ENCODE measurements around the gene SLC23A1. TPM values are rescaled to one million over a fixed set of nuclear protein-coding genes. Genes with fewer than 3 reads are reported as not detected.
"Not testable (repeated sequence)": the region's sequence is repeated elsewhere in the genome, so short reads cannot be mapped to it uniquely, and the experiment has no call there.

The SLC23A1 gene
- total RNA-seq, 4 donors from 2014 or later: not detected

DNA sequence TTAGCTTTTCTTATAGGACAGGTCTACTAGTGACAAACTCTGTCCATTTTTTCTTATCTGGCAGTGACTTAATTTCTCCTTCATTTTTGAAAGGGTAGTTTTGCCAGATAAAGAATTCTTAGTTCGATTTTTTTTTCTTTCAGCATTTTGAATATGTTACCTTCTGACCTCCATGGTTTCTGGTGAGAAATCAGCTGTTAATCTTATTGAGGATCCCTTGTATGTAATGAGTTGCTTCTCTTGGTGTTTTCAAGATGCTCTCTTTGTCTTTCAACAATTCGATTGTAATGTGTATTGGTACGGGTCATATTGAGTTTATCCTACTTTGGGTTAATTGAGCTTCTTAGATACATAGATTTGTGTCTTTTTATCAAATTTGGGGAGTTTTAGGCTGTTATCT lies 28.9 kb downstream of the SLC23A1 start:
- DNase-seq: no peak
- no peak for TF ChIP-seq POLR2A (IDR thresholded peaks at IDR 0.05)
- TF ChIP-seq, protein P1, sequence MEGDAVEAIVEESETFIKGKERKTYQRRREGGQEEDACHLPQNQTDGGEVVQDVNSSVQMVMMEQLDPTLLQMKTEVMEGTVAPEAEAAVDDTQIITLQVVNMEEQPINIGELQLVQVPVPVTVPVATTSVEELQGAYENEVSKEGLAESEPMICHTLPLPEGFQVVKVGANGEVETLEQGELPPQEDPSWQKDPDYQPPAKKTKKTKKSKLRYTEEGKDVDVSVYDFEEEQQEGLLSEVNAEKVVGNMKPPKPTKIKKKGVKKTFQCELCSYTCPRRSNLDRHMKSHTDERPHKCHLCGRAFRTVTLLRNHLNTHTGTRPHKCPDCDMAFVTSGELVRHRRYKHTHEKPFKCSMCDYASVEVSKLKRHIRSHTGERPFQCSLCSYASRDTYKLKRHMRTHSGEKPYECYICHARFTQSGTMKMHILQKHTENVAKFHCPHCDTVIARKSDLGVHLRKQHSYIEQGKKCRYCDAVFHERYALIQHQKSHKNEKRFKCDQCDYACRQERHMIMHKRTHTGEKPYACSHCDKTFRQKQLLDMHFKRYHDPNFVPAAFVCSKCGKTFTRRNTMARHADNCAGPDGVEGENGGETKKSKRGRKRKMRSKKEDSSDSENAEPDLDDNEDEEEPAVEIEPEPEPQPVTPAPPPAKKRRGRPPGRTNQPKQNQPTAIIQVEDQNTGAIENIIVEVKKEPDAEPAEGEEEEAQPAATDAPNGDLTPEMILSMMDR (IDR thresholded peaks at IDR 0.05): no peak
- H3K27me3 ChIP-seq: no peaks in the 10 kb centered on the region
- no peaks in the 10 kb centered on the region for H3K36me3 ChIP-seq
- intact Hi-C loops (cut with DNase I): no loop called here
- H3K4me1 ChIP-seq: peaks cover 7 to 12% of the 10 kb centered on the region in 2 donors
- no peaks in the 10 kb centered on the region for H3K9me3 ChIP-seq
- no peak overlapping the region for H3K4me3 ChIP-seq (replicated peaks in 1 of 3)
- no peak overlapping the region for H3K27ac ChIP-seq
- 77 to 96% methylated on average over 3 of the region's 3 CpGs for WGBS, 2 donors

- H3K27me3 ChIP-seq; DNase-seq; H3K36me3 ChIP-seq; H3K27ac ChIP-seq; H3K9me3 ChIP-seq; intact Hi-C loops (cut with DNase I); H3K4me3 ChIP-seq (replicated peaks in 1 of 3): not testable (repeated sequence)
- H3K4me1 ChIP-seq: peaks cover 12 to 28% of the 10 kb centered on the region in 2 donors
- WGBS, 2 donors: 94 to 97% methylated on average over 9 of the region's 9 CpGs
These were observed 35.2 kb downstream of the SLC23A1 start for GRCh38 chr5:139347863-139348262.

GRCh38 chr5:139345442-139345841 lies 37.7 kb downstream of the SLC23A1 start:
- intact Hi-C loops (cut with DNase I); DNase-seq; H3K27me3 ChIP-seq; H3K36me3 ChIP-seq; H3K4me3 ChIP-seq (replicated peaks in 1 of 3); H3K9me3 ChIP-seq; H3K27ac ChIP-seq: not testable (repeated sequence)
- peaks cover 21 to 31% of the 10 kb centered on the region in 2 donors for H3K4me1 ChIP-seq
- 94 to 97% methylated on average over 8 of the region's 8 CpGs for WGBS, 2 donors

DNA sequence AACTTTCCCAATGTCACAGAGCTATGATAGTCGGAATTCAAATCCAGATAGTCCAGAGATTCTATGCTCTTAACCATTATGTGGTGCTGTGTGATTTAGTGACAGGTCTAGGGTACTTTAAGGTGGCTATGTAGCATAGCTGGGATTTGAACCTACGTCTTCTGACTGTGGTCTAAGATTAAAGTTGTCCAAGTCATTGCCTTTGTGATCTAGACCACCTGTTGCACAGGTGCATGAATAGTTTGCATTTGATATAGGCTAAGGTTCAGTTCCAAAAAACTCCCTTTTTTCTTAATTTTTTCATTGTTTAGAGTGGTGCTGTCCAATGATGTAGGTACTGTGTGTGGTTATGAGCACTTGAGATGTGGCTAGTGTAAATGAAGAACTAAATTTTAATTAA lies 38.9 kb downstream of the SLC23A1 start:
- intact Hi-C loops (cut with DNase I): loop anchor here (5.0 kb wide), 1 partner anchor 52 kb away; the partner anchor contains the start of gene MATR3
- H3K27ac ChIP-seq: no peak overlapping the region
- no peak for DNase-seq
- H3K9me3 ChIP-seq: no peaks in the 10 kb centered on the region
- no peak for TF ChIP-seq POLR2A (IDR thresholded peaks at IDR 0.05)
- TF ChIP-seq, protein P1 (IDR thresholded peaks at IDR 0.05): no peak
- H3K4me3 ChIP-seq (replicated peaks in 1 of 3): no peak overlapping the region
- H3K36me3 ChIP-seq: no peaks in the 10 kb centered on the region
- no peaks in the 10 kb centered on the region for H3K27me3 ChIP-seq
- 84 to 94% methylated on average over 2 of the region's 2 CpGs for WGBS, 2 donors
- peaks cover 14 to 26% of the 10 kb centered on the region in 2 donors for H3K4me1 ChIP-seq

- H3K27me3 ChIP-seq: no peaks in the 10 kb centered on the region
- intact Hi-C loops (cut with DNase I): loop anchor here (5.0 kb wide), 1 partner anchor 51 kb away; the partner anchor contains the start of gene MATR3
- DNase-seq: no peak
- WGBS, 2 donors: 89 to 93% methylated on average over 9 of the region's 9 CpGs
- peak overlapping the region in 1 of 3 donors; percentile 80 for H3K4me3 ChIP-seq (replicated peaks in 1 of 3)
- TF ChIP-seq, protein P1 (IDR thresholded peaks at IDR 0.05): no peak
- no peak for TF ChIP-seq POLR2A (IDR thresholded peaks at IDR 0.05)
- H3K9me3 ChIP-seq: no peaks in the 10 kb centered on the region
- peaks cover 14 to 26% of the 10 kb centered on the region in 2 donors for H3K4me1 ChIP-seq
- H3K36me3 ChIP-seq: no peaks in the 10 kb centered on the region
- H3K27ac ChIP-seq: no peak overlapping the region
These were observed 39.6 kb downstream of the SLC23A1 start for GRCh38 chr5:139343476-139343875.

DNA sequence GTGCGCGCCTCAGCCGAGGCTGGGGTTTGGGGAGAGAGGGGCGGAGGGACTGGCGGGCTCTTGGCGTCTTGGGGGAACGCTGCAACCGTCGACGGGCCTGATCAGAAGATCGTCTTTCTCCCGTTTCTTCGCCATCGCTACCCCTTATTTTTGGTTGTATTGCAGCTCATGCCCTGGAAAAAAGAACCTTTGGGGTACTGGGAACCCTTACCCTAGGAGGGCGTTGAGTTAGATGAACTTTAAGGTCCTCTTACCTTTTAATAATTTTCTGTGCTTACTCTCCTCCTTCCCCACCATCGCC lies 40.7 kb downstream of the SLC23A1 start:
- TF ChIP-seq POLR2A (IDR thresholded peaks at IDR 0.05): no peak
- TF ChIP-seq, protein P1 (IDR thresholded peaks at IDR 0.05): peak in 1 of 6 experiments; percentile 5
- no peaks in the 10 kb centered on the region for H3K27me3 ChIP-seq
- H3K4me1 ChIP-seq: peaks cover 14 to 26% of the 10 kb centered on the region in 2 donors
- intact Hi-C loops (cut with DNase I): loop anchor here (5.0 kb wide), 1 partner anchor 50 kb away; the partner anchor contains the start of gene MATR3
- peak overlapping the region; percentile 21 to 98 (median 80) for H3K4me3 ChIP-seq (replicated peaks in 1 of 3)
- no peaks in the 10 kb centered on the region for H3K36me3 ChIP-seq
- 0% methylated on average over 16 of the region's 16 CpGs for WGBS, 2 donors
- H3K27ac ChIP-seq: peak overlapping the region; percentile 82 to 96 (median 95)
- no peaks in the 10 kb centered on the region for H3K9me3 ChIP-seq
- no peak for DNase-seq
